K562 (cell line): ENCODE measurements around the gene CRYBA1. TPM values are rescaled to one million over a fixed set of nuclear protein-coding genes. Genes with fewer than 3 reads are reported as not detected.

Experiments used
- C11orf30 ChIP-seq: fragments of 450-650 bp; IDR thresholded peaks from 2 replicates; pipeline ENCODE4 v1.6.1; 2016; ENCODE audit warnings: low read depth, mild to moderate bottlenecking
- DMBX1 ChIP-seq: fragments of 250-450 bp; sonication (Bioruptor Pico); IDR thresholded peaks from 2 replicates; pipeline ENCODE4 v1.8.0; 2022; ENCODE audit warnings: inconsistent platforms, mild to moderate bottlenecking, moderate library complexity, borderline replicate concordance
- FOSL1 ChIP-seq: fragments of 200-800 bp; sonication (Bioruptor generic); conservative IDR thresholded peaks from 2 replicates; pipeline ENCODE4 v1.6.1; 2016; ENCODE audit warnings: missing genetic modification characterization, missing compliant biosample characterization
- NR2F6 ChIP-seq: fragments of 450-650 bp; formaldehyde crosslinking; IDR thresholded peaks from 2 replicates; pipeline ENCODE4 v1.4.0; 2020; ENCODE audit warnings: mild to moderate bottlenecking
- RB1 ChIP-seq: fragments of 450-650 bp; IDR thresholded peaks from 2 replicates; pipeline ENCODE4 v1.6.1; 2017; ENCODE audit warnings: low read depth, mild to moderate bottlenecking
- SIX5 ChIP-seq, 2 experiments: IDR thresholded peaks; 2 replicates each; pipeline ENCODE4 v1.6.1; 2011; ENCODE audit warnings: low read length in 2 of 2, borderline replicate concordance in 1 of 2, low read depth in 1 of 2, mild to moderate bottlenecking in 1 of 2, moderate library complexity in 1 of 2; ENCODE audit not compliant: insufficient read depth in 1 of 2
- TAL1 ChIP-seq: fragments of 450-650 bp; IDR thresholded peaks from 2 replicates; pipeline ENCODE4 v1.6.1; 2016; ENCODE audit warnings: mild to moderate bottlenecking
- TOE1 ChIP-seq, 2 experiments: fragments of 450-650 bp in 1 of 2; sonication (generic) in 1 of 2; formaldehyde crosslinking in 1 of 2; IDR thresholded peaks; 2 replicates each; pipeline versions ENCODE4 v1.7.1 to v1.8.0; 2016 to 2022; ENCODE audit warnings: borderline replicate concordance in 2 of 2, mild to moderate bottlenecking in 2 of 2, antibody characterized with exemption in 1 of 2, inconsistent platforms in 1 of 2, low read depth in 1 of 2, missing genetic modification reagents in 1 of 2, moderate library complexity in 1 of 2
- U2AF1 ChIP-seq: fragments of 200-400 bp; formaldehyde crosslinking; optimal IDR thresholded peaks from 2 replicates; pipeline ENCODE3; 2017; ENCODE audit warnings: mild to moderate bottlenecking, low read depth, low read length, moderate library complexity
- ZC3H8 ChIP-seq: fragments of 450-650 bp; IDR thresholded peaks from 2 replicates; pipeline ENCODE4 v1.6.1; 2017
- ZNF282 ChIP-seq: sonication (generic); formaldehyde crosslinking; IDR thresholded peaks from 2 replicates; pipeline ENCODE4 v1.8.1; 2023; ENCODE audit warnings: missing genetic modification reagents
- ZNF644 ChIP-seq: fragments of 200-800 bp; sonication (Bioruptor generic); IDR thresholded peaks from 2 replicates; pipeline ENCODE4 v1.6.1; 2016; ENCODE audit warnings: low read depth, missing genetic modification characterization, missing compliant biosample characterization
- ZZZ3 ChIP-seq: fragments of 450-650 bp; IDR thresholded peaks from 2 replicates; pipeline ENCODE4 v1.6.1; 2016; ENCODE audit warnings: antibody characterized with exemption, mild to moderate bottlenecking, moderate library complexity
- polyA plus RNA-seq, 8 experiments: library from polyadenylated mRNA; depleted of rRNA in 4 of 8; stranded (reverse) in 5 of 8; unstranded in 3 of 8; fragments of >200 nt; fragmentation: Nextera tagmentation in 2 of 8; fragmentation: Illumina TruSeq in 1 of 8; extraction: Ambion mirVana in 2 of 8; extraction: Trizol in 1 of 8; gene quantifications; 2 replicates each; pipeline versions ENCODE4 v1.2.1 to v1.2.3, GENCODE V29; 2011 to 2014; ENCODE audit warnings: inconsistent platforms in 1 of 8, missing spikeins in 1 of 8
- total RNA-seq, 7 experiments: library from RNA; depleted of rRNA in 6 of 7; stranded (reverse); fragments of >200 nt in 6 of 7; fragmentation: Illumina TruSeq in 2 of 7; extraction: Trizol in 2 of 7; gene quantifications; 2 replicates each; pipeline versions ENCODE4 v1.2.1 to v1.2.3, GENCODE V29; 2011 to 2021; ENCODE audit warnings: low replicate concordance in 1 of 7
- TF ChIP-seq, protein P1 (sequence below), 2 experiments: fragments of 450-650 bp; formaldehyde crosslinking in 1 of 2; IDR thresholded peaks; 2 replicates each; pipeline versions ENCODE4 v1.4.0 to v1.6.1; 2014 to 2020; ENCODE audit warnings: mild to moderate bottlenecking in 2 of 2, borderline replicate concordance in 1 of 2, low read depth in 1 of 2
- TF ChIP-seq, protein P2 (sequence below): fragments of 250-450 bp; sonication (Bioruptor Pico); IDR thresholded peaks from 2 replicates; pipeline ENCODE4 v1.4.0; 2020; ENCODE audit warnings: borderline replicate concordance
- TF ChIP-seq, protein P3 (sequence below): fragments of 250-450 bp; sonication (Bioruptor Pico); IDR thresholded peaks from 2 replicates; pipeline ENCODE4 v1.4.0; 2020; ENCODE audit warnings: mild to moderate bottlenecking, moderate library complexity

Gene CRYBA1
- total and polyA plus RNA-seq, 9 of the 15 experiments (the other 6 are each of a cell fraction or from before 2014, with no cell fraction given) = not detected

DNA sequence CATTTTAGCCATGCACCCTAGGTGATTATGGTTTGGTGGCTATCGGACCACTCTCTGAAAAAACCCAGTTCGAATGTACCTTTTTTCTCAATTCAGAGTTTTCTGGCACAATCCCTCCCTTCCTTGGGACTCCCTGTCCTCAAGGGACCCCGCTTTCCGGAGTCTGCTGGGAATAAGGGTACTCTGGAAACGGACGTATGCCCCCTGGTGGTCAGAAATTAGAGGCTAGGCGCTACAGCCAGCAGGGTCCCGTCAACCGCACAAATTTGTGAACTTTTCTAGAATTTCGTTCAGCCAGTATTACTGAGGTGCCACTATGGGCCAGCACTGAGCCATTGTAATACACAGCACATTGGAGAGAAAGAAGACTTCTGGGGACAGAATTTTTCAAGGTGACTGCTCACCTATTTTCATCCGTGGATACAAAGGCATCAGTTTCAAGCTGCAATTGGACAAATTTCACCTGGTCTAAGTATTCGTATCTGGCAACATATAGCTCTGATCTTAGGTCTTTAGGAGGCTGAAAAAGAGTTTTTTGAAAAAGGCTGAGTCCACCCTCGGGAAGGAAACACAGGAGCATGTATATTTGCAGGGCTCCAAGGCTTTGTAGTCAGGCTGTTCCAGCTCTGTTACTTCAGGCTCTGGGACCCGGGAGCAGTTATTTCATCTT is 27.1 kb upstream of the CRYBA1 start (continued):
- TF ChIP-seq DMBX1 (no peak), TAL1 (no peak), NR2F6 (CRISPR knock-in tag) (no peak), SIX5 (IDR thresholded peaks at IDR 0.05; ENCODE audit: borderline replicate concordance in 1 of 2, insufficient read depth in 1 of 2, low read depth in 1 of 2, low read length in 2 of 2) (no peak), ZNF644 (no peak), C11orf30 (no peak), ZNF282 (no peak), ZC3H8 (no peak), TOE1 (IDR thresholded peaks at IDR 0.05; ENCODE audit: borderline replicate concordance) (0 out of 2 replicates have a peak, but pooled peaks have one; percentile 27), TOE1 (CRISPR knock-in tag; IDR thresholded peaks at IDR 0.05; ENCODE audit: borderline replicate concordance, low read depth) (no peak), ZZZ3 (no peak), FOSL1 (tag) (no peak), U2AF1 (no peak), RB1 (peak; percentile 69; the same call in 1 of the 2 replicates)
- TF ChIP-seq, protein P1, sequence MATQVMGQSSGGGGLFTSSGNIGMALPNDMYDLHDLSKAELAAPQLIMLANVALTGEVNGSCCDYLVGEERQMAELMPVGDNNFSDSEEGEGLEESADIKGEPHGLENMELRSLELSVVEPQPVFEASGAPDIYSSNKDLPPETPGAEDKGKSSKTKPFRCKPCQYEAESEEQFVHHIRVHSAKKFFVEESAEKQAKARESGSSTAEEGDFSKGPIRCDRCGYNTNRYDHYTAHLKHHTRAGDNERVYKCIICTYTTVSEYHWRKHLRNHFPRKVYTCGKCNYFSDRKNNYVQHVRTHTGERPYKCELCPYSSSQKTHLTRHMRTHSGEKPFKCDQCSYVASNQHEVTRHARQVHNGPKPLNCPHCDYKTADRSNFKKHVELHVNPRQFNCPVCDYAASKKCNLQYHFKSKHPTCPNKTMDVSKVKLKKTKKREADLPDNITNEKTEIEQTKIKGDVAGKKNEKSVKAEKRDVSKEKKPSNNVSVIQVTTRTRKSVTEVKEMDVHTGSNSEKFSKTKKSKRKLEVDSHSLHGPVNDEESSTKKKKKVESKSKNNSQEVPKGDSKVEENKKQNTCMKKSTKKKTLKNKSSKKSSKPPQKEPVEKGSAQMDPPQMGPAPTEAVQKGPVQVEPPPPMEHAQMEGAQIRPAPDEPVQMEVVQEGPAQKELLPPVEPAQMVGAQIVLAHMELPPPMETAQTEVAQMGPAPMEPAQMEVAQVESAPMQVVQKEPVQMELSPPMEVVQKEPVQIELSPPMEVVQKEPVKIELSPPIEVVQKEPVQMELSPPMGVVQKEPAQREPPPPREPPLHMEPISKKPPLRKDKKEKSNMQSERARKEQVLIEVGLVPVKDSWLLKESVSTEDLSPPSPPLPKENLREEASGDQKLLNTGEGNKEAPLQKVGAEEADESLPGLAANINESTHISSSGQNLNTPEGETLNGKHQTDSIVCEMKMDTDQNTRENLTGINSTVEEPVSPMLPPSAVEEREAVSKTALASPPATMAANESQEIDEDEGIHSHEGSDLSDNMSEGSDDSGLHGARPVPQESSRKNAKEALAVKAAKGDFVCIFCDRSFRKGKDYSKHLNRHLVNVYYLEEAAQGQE (IDR thresholded peaks at IDR 0.05; ENCODE audit: borderline replicate concordance) = peak; percentile 92
- TF ChIP-seq, protein P1 (CRISPR knock-in tag; IDR thresholded peaks at IDR 0.05; ENCODE audit: low read depth) = no peak
- TF ChIP-seq, protein P2, sequence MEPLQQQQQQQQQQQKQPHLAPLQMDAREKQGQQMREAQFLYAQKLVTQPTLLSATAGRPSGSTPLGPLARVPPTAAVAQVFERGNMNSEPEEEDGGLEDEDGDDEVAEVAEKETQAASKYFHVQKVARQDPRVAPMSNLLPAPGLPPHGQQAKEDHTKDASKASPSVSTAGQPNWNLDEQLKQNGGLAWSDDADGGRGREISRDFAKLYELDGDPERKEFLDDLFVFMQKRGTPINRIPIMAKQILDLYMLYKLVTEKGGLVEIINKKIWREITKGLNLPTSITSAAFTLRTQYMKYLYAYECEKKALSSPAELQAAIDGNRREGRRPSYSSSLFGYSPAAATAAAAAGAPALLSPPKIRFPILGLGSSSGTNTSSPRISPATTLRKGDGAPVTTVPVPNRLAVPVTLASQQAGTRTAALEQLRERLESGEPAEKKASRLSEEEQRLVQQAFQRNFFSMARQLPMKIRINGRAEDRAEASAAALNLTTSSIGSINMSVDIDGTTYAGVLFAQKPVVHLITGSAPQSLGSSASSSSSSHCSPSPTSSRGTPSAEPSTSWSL (CRISPR knock-in tag) = no peak
- TF ChIP-seq, protein P3, sequence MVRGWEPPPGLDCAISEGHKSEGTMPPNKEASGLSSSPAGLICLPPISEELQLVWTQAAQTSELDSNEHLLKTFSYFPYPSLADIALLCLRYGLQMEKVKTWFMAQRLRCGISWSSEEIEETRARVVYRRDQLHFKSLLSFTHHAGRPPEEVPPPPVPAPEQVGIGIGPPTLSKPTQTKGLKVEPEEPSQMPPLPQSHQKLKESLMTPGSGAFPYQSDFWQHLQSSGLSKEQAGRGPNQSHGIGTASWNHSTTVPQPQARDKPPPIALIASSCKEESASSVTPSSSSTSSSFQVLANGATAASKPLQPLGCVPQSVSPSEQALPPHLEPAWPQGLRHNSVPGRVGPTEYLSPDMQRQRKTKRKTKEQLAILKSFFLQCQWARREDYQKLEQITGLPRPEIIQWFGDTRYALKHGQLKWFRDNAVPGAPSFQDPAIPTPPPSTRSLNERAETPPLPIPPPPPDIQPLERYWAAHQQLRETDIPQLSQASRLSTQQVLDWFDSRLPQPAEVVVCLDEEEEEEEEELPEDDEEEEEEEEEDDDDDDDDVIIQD (CRISPR knock-in tag) = no peak
